Mucosa of rectum (tissue), 2 donors: ENCODE results near the gene SART3.

ENCODE experiments used
- H3K27ac ChIP-seq, 2 donors: one replicate each; pipeline ENCODE4 v1.7.0; 2013; ENCODE audit warnings: inconsistent platforms in 2 of 2, low read depth in 2 of 2, low read length in 2 of 2
- H3K27me3 ChIP-seq, 2 donors: one replicate each; pipeline ENCODE4 v1.7.0; 2013; ENCODE audit warnings: low read length in 2 of 2; ENCODE audit not compliant: control insufficient read depth in 2 of 2, insufficient read depth in 2 of 2
- H3K36me3 ChIP-seq, 2 donors: one replicate each; pipeline ENCODE4 v1.7.0; 2013; ENCODE audit warnings: low read length in 2 of 2; ENCODE audit not compliant: control insufficient read depth in 2 of 2, insufficient read depth in 2 of 2
- H3K4me1 ChIP-seq, 2 donors: one replicate each; pipeline ENCODE4 v1.7.0; 2013; ENCODE audit warnings: low read length in 2 of 2, mild to moderate bottlenecking in 1 of 2; ENCODE audit not compliant: control insufficient read depth in 2 of 2, insufficient read depth in 2 of 2
- H3K4me3 ChIP-seq, 2 donors: one replicate each; pipeline ENCODE4 v1.7.0; 2013; ENCODE audit warnings: low read length in 2 of 2
- H3K9ac ChIP-seq, 2 donors: one replicate each; pipeline ENCODE4 v1.7.0; 2013; ENCODE audit warnings: low read length in 2 of 2, low read depth in 1 of 2, mild to moderate bottlenecking in 1 of 2
- H3K9me3 ChIP-seq, 2 donors: one replicate each; pipeline ENCODE4 v1.7.0; 2013; ENCODE audit warnings: low read length in 2 of 2; ENCODE audit not compliant: control insufficient read depth in 2 of 2
- donor health status: healthy.
- donor health status: Normal muscosa, but diverticular disease.

SART3 gene

DNA sequence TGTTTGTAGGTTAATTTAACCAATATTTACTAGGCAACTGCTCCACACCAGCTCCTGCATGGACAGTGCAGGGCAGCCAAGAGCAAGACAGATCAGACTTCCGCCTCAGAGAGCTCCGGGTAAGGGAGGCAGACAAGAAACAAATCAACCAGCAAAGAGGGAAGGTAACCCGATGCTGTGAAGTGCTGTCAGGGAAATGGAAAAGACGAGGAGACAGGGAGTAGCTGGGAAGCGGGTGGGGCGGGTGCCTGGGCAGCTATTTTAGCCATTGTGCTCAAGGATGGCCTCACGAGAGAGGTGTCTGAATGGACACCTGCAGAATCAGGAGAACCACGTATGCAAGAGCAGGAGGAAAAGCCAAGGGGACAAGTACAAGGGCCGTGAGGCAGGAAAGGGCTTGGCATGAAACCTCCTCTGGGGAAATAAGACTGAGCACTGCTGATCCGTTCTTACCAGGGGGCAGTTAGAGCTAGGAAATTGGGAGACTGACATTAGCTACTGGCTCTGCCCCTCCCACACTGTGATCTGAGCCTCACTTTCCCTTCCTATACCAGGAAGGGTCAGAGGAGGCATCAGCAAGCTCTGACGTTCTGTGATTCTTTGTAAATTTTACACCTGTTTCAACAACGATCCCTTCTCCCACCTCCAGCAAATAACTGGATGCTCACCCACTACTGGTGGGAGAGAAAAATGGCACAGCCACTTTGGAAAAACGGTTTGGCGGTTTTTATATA lies 43.4 kb upstream of the SART3 start:
- Histone ChIP-seq H3K9me3 (no peaks in the 10 kb centered on the region), H3K36me3 (no peaks in the 10 kb centered on the region), H3K27me3 (no peaks in the 10 kb centered on the region), H3K9ac (no peak overlapping the region), H3K4me1 (no peaks in the 10 kb centered on the region), H3K4me3 (no peak overlapping the region), H3K27ac (no peak overlapping the region)

DNA sequence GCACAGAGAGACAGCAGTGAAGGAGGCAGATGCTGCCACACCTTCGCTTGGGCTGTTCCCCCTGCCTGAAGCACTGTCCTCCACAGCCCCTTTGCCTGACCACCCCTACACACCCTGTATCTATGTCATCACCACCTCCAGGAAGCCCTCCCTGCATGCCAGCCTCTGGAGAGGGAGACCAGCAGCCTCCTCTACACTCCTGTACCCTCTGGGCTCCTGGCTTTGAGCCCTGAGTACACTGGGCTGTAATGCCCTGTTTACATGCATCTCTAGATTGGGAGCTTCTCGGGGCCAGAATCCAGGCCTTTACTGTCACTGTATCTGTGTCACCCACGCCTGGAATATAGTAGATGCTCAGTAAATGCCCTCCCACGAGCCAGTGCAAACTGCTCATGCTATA lies 42.8 kb upstream of the SART3 start:
- no peaks in the 10 kb centered on the region for H3K9me3 ChIP-seq
- H3K36me3 ChIP-seq: no peaks in the 10 kb centered on the region
- no peaks in the 10 kb centered on the region for H3K4me1 ChIP-seq
- H3K9ac ChIP-seq: no peak overlapping the region
- no peak overlapping the region for H3K27ac ChIP-seq
- H3K4me3 ChIP-seq: no peak overlapping the region
- no peaks in the 10 kb centered on the region for H3K27me3 ChIP-seq

DNA sequence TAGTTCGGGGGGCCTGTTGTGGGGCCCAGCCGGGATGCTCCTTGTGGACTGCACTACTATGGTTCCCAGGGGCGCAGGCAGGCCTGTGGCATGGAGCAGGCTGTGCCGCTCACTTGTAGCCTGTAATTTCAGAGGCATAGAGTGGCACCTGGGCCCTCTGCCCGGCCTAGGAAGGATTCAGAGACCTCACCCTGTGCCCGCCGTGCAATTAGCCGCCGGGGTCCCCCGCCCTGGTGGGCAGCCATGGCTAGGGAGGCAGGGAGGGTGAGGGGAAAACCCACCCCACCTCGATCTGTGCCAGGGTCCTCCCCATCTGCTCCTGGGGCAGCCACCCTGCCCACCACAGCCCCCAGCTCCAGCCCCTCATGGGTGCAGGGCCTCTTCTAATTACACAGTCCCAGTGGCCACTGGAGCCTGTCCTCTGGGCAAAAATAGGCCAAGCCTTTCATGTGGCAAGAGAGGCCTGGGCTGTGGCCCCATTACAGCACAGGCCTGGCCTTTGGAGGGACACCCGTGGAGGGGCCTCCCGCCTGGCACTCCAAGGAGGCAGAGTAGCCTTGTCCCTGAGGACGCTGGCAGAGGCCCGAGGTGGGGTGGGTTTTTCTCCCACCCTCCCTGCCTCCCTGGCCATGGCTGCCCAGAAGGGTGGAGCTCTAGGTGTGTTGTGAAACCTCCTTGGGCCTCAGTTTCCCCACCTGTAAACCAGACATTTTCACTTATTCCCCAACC lies 42.2 kb upstream of the SART3 start:
- no peaks in the 10 kb centered on the region for H3K4me1 ChIP-seq
- H3K36me3 ChIP-seq: no peaks in the 10 kb centered on the region
- no peak overlapping the region for H3K4me3 ChIP-seq
- H3K27me3 ChIP-seq: no peaks in the 10 kb centered on the region
- no peak overlapping the region for H3K27ac ChIP-seq
- H3K9ac ChIP-seq: no peak overlapping the region
- H3K9me3 ChIP-seq: no peaks in the 10 kb centered on the region

DNA sequence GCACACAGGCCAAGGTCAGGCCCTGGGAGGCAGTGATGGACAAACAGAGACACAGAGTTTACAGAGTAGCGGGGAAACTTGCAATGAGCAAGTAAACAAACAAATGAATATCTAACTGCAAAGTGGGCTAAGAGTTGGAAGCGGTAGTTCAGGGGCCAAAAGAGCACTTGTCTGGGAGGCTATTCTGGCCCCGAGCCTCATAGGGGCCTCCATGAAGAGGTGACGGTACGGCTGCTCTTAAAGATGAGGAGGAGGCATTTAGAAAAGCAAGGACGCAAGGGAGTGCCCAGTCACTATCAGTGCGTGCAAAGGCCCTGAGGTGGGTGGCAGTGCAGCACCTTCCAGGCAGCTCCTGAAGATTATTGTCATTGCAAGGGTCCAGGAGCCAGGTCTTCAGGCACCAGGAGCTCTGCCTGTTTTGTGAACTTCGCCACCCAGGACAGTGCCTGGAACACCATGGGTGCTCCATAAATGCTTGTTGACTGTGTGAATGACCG lies 41.3 kb upstream of the SART3 start:
- Histone ChIP-seq H3K4me3 (no peak overlapping the region), H3K27me3 (no peaks in the 10 kb centered on the region), H3K9me3 (no peaks in the 10 kb centered on the region), H3K9ac (no peak overlapping the region), H3K36me3 (no peaks in the 10 kb centered on the region), H3K4me1 (no peaks in the 10 kb centered on the region), H3K27ac (no peak overlapping the region)

DNA sequence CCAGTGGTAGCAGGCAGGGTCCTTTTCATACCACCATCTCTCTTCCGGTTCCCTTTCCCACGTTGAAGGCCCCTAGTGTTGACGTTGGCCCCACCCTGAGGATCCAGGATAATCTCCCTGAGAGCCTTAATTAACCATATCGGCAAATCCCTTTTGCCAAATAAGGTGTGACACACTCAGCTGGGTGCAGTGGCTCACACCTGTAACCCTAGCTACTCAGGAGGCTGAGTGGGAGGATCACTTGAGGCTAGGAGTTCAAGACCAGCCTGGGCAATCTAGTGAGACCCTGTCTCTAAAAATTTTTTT lies 39.7 kb upstream of the SART3 start:
- Histone ChIP-seq H3K36me3 (no peaks in the 10 kb centered on the region), H3K4me1 (peaks cover 0 to 1% of the 10 kb centered on the region in 2 donors), H3K27me3 (no peaks in the 10 kb centered on the region), H3K9ac (no peak overlapping the region), H3K4me3 (no peak overlapping the region), H3K27ac (no peak overlapping the region), H3K9me3 (no peaks in the 10 kb centered on the region)

DNA sequence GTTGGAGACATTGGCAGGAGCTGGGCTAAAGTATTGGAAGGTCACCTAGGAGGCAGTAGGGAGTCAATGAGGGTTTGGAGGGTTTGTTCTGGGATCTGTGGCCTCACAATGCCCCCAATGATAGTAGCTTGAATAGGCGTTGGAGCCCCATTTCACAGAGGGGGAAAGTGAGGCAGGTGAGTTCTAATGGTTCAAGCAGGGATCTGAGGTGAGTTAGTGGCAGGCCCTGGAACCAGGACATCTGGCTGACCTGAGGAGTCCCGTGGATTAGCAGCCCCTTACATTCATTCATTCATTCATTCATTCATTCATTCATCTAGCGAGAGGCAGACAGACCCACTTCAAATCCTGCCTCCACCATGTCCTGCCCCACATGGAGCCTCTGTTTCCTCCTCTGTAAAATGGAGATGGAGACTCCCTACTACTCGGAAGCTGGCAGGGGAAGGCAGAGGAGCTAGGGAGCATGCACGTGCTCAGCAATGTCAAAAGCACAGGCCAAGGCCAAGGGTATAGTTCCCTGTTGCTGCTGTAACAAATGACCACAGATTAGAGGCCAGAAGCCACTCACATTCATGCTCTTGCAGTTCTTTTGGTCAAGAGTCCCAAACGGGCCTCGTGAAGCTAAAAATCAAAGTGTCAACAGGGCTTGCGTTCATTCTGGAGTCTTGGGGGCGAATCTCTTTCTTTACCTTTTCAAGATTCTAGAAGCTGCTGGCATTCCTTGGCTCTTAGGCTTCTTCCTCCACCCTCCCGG lies 39.2 kb upstream of the SART3 start:
- no peak overlapping the region for H3K27ac ChIP-seq
- H3K4me1 ChIP-seq: peaks cover 0 to 3% of the 10 kb centered on the region in 2 donors

DNA sequence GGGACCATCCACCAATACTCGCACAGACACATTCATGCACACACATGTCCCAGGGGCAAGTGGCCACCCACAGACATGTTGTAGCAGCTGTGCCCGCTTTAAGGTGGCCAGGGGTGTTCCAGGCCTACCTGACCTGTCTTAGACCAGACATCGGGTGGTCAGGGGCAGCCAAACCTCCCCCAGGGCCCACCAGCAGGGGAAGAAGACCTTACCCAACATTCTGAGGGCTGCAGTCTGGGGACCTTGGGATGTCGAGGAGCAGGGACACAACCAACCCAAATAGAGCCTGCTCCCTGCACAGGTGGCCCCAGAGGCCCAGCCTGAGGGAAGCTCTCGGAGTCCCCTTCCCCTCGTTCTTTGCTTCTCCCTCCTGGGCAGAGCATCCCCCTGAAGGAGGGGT lies 38.6 kb upstream of the SART3 start:
- H3K27me3 ChIP-seq: no peaks in the 10 kb centered on the region
- H3K9me3 ChIP-seq: no peaks in the 10 kb centered on the region
- no peak overlapping the region for H3K4me3 ChIP-seq
- peaks cover 0 to 3% of the 10 kb centered on the region in 2 donors for H3K4me1 ChIP-seq
- no peak overlapping the region for H3K9ac ChIP-seq
- H3K27ac ChIP-seq: no peak overlapping the region
- H3K36me3 ChIP-seq: no peaks in the 10 kb centered on the region

More for the DNA sequence above, 39.2 kb upstream of the SART3 start:
- no peak overlapping the region for H3K4me3 ChIP-seq
- H3K27me3 ChIP-seq: no peaks in the 10 kb centered on the region
- no peak overlapping the region for H3K9ac ChIP-seq
- H3K36me3 ChIP-seq: no peaks in the 10 kb centered on the region
- no peaks in the 10 kb centered on the region for H3K9me3 ChIP-seq

DNA sequence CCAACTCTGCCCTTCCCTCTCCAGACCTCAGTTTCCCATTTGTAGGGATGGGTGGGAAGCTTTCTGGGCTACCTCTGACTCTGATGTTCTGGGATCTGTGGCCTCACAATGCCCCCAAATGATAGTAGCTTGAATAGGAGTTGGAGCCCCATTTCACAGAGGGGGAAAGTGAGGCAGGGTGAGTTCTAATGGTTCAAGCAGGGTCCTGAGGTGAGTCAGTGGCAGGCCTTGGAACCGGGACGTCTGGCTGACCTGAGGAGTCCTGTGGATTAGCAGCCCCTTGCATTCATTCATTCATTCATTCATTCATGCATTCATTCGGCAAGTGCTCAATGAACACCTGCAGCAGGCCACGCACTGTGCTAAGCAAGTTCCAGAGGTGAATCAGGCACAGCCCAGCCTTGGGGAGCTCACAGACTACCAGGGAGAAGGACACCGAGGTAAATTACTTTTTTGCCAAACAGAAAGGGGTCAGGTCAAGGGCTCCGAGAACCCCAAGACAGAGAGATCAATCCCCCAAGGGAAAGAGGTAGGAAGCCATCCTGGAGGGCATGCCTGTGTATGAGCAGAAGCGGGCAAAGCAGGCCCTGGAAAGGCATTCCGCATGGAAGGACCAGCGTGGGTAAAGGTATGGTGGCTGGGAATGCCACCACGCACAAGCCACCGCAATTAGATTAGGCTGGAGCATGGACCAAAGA lies 37.7 kb upstream of the SART3 start:
- Histone ChIP-seq H3K27ac (peak overlapping the region; percentile 52 to 56), H3K9me3 (no peaks in the 10 kb centered on the region), H3K27me3 (no peaks in the 10 kb centered on the region), H3K4me1 (peaks cover 0 to 3% of the 10 kb centered on the region in 2 donors), H3K4me3 (no peak overlapping the region), H3K36me3 (no peaks in the 10 kb centered on the region), H3K9ac (no peak overlapping the region)

DNA sequence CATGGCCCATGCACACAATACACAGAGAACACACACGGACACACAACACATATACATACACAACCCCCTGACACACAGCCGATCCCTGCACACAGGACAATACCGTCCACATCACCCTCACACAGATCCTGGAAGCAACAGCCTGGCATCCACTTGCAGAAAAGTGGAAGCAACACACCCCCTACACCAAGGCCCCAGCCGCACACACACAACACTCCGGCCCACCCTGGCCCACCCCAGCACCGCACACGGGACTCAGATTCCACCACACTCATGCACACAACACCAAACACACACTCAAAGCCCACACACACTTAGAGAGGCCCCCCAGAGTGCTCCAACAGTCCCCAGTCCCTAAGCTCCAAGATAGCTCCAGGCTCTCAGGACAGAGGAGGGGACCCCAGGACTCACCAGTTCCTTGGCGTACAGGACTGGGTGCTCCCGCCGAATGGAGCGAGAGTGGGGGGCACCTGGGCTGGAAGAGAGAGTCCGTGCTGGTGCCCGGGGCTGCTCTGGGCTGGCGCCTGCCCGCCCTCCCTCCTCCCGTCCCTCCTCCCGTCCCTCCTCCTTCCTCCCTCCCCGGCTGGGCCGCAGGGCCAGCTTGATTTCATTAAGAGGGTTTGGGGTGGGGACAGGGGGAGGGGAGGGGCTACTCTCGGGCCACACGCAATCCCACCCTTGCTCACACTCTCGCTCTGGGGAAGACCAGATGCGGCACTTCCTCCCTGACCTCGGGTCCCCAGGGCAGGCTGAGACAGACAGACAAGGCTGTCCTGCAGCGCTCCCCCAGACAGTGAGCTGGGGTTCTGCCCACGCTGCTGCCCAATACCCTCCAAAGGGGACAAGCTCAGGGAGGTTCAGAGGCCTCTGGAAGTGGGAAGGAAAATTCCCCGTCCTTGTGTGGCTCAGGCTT lies 36.8 kb upstream of the SART3 start, which contains the start of gene TMEM119:
Gene TMEM119 (minus strand): TSS at position 526 of the 913 bp plus-strand sequence. CDS start 5,701 bp downstream, outside the sequence.
- H3K27ac ChIP-seq: peak within 1 kb of the TSS; percentile 52 to 56
- H3K4me3 ChIP-seq: peak within 1 kb of the TSS; percentile 24 to 68
- peak within 1 kb of the TSS in 1 of 2 donors; percentile 52 for H3K9ac ChIP-seq

More for the DNA sequence above, 36.8 kb upstream of the SART3 start, which contains the start of gene TMEM119:
- H3K36me3 ChIP-seq: no peaks in the 10 kb centered on the region
- no peaks in the 10 kb centered on the region for H3K27me3 ChIP-seq
- no peaks in the 10 kb centered on the region for H3K9me3 ChIP-seq
- H3K4me1 ChIP-seq: peaks cover 0 to 3% of the 10 kb centered on the region in 2 donors
